Suppressor macrophage (primary cell): ENCODE measurements around the gene NOP14.
"Not testable (repeated sequence)": the region's sequence is repeated elsewhere in the genome, so short reads cannot be mapped to it uniquely, and the experiment has no call there.

Experiments used
- DNase-seq, 4 experiments: peaks; one replicate each; pipeline ENCODE4 v3.0.0-alpha.2; 2020 to 2022

NOP14 gene

DNA sequence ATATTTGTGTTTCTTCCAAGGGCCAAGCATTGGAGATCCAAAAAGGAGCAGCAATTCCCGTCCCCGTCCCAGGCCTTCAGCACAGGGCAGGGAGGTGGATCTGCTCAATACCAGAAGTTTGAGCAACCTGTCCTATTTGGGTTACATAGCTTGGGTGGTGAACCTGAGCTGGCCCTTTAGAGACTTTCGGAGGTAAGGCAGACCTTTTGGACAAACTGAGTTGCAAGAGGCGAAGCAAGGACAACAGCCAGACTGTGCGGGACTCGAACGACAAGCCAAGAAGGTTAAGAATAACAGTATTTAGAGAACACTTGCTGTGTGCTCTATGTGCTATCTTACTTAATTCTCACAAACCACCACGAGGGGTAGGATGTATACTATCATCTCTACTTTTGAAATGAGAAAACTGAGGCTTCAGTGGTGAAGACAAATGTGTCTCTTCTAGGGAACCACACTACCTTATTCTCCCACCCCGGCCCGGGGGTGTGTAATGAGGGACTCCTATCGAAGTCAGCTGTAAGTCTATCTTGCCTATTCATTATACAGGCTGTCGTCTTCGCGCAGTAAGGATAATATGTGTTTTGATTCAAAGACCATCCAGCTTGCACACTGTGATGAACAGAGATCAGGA lies 1.3 kb downstream of the NOP14 start:
- DNase-seq = peak in 1 of 4 experiments; percentile 10

DNA sequence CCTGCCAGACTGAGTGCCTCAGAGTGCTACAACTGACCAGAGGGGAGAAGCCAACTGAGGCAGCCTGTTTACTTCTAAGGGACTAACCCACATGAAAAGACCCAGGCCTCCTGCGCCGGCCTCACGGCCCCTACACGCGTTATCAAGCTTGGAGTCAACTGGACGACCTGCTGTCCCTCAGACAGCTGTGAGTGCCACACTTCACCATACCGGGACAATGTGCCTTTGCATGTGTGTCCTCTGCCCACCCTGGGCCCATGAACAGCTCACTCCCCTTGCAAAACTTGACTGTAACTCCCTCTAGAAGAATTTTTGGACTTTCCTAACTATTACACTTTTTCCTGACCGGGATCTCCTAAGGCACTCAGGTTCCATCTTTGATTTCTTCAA lies 1.8 kb downstream of the NOP14 start:
- peak in 1 of 4 experiments; percentile 22 for DNase-seq

DNA sequence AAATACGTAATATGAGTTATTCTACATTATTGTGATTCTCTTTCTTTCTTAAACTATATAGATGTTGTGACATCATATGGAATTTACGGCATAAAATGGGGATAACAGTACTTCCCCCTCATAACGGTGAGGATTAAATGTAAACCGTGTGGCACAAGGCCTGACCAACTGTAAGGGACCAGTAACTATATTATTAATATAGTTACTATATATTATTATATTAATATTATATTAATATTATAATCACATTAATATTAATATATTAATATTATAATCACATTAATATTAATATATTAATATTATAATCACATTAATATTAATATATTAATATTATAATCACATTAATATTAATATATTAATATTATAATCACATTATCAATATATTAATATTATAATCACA lies 2.8 kb downstream of the NOP14 start:
- not testable (repeated sequence) for DNase-seq

DNA sequence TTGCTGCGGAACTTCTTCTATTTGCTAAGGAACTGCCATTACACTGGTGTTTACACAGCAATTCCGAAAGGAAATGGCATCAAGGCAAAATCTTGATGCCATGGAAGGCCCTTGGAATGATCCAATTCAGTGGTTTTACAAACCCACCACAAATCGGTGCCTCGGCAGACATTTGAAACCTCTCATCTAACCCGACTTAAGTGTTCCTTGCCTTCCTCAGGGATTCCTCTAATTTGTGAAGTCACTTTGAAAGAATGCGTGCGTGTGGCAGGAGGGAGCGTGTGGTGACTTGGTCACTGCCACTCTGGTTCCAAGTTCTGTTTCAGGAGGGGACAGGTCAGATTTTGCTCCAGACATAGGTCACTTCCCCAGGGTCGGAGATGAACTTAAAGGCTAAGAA lies 4.8 kb downstream of the NOP14 start:
- no peak for DNase-seq

DNA sequence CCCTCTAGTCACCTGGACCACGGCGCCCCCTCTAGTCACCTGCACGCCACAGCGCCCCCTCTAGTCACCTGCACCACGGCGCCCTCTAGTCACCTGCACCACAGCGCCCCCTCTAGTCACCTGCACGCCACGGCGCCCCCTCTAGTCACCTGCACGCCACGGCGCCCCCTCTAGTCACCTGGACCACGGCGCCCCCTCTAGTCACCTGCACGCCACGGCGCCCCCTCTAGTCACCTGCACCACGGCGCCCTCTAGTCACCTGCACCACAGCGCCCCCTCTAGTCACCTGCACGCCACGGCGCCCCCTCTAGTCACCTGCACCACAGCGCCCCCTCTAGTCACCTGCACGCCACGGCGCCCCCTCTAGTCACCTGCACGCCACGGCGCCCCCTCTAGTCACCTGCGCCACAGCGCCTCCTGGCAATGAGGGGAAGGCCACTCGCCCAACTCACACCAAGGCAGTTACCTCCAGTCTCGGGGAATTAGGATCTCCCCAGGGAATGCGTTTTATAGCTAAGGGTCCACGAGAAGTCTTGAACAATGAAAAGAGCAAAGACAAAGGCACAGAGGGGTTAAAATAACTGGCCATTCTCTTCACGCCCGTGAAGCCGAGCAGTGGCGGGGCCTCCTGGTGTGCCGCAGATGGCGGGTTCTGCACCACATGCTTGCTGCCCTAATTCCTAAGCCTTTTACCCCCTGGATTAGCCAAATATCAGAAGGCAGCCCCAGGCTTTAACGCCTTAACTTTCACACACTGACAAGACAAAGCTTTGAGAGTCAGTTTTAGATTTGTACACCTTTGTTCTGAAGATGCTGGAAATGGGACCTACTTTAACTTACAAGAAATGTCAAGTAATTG lies 7.8 kb downstream of the NOP14 start:
- DNase-seq = not testable (repeated sequence)

DNA sequence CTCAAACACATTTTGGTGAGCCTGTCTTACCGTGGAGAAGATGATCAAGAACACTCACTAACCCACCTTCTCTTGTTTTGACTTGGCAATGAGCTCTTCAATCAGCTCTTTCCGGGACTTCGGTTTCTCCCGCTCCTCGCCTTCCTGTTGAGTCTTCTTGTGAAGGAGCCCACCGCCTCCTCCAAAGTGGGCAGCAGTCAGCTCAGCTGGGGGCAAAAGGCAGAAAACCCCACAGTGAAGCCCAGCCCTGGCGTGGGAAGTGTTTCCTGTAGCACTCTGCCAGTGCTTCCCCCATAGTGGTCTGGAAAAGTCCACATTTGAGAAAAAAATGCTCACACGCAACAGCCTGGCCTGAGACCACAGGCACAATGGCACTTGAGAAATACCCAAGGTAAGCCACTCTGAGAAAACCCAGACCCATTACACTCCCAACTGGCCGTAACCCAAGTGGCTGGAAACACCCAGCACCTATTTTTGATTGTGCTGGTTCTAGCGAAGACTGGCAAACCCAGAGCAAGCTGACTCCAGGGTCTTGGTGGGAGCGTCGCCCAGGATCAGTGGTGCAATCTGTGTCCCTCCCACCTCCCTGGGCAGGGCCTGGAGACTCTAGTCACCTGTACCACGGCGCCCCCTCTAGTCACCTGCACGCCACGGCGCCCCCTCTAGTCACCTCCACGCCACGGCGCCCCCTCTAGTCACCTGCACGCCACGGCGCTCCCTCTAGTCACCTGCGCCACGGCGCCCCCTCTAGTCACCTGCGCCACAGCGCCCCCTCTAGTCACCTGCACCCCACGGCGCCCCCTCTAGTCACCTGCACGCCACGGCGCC lies 8.6 kb downstream of the NOP14 start:
- no peak for DNase-seq

DNA sequence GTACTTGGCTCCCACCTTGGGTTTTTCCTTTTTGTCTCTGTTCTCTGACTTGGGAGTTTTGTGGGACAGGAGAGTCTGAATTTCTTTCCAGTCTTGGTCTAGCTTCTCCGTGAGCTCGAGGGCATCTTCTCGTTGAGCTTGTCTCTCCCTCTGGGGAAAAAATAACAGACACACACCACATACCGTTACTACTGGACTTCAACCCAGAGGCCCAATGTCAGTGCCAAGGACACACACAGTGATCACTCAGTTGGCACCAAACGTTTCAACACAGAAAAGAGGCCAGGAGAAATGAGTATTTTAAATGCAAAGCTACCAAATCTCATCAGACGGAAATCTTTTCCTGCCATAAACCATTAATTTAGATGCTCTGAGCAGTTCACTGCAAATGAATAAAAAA lies 9.7 kb downstream of the NOP14 start:
- no peak for DNase-seq

DNA sequence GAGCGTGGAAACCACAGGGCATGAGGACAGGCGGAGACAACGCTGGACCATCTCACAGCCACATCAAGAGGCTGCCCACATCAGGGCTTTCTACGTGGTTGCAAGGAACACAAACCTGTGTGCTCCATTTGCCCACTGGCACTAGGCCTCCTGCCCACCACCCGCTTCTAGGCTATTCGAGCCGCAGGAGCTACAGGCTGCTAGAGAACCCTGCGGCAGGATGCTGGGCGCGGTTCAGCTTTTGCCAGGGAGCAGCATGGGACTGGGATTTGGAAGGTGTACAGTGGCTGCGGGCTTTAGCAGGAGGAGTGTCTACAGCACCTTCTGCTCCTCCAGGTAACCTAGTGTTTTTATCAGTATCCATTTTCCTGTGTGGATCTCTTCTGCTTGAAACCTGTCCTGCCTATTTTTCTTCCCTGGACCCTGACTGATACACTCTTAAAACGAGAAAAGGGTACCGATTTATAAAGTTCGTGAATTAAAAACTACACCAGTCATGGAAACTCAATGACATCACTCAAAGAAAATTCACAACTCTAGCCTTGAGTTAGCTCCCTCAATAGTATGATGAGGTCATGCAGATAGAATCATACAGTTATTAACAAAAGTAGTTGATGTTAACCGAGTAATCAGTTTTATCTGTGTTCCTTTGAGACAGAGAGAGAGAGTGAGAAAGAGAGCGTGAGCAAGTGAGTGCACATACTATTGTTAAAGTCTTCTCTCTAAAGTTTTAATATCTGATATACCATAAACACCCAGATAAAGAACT lies 12.8 kb downstream of the NOP14 start:
- peak in 1 of 4 experiments; percentile 1 for DNase-seq

DNA sequence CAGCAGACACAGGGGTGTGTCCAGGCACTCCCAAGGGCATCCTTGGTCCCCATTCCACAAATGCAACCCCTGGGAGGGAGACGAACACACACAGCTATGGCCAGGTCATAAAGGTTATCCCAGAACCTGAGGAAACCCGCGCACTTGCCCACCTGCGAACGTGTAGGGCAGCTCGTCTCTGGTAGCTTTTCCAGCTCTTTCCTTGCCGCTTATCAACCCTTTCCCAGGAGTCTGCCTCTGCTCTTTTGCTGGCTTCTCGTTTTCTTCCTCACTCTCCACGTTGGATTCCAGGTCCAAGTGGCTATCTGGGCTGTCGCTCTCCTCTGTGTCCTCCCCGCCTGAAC lies 13.5 kb downstream of the NOP14 start:
- peak in 1 of 4 experiments; percentile 1 for DNase-seq

DNA sequence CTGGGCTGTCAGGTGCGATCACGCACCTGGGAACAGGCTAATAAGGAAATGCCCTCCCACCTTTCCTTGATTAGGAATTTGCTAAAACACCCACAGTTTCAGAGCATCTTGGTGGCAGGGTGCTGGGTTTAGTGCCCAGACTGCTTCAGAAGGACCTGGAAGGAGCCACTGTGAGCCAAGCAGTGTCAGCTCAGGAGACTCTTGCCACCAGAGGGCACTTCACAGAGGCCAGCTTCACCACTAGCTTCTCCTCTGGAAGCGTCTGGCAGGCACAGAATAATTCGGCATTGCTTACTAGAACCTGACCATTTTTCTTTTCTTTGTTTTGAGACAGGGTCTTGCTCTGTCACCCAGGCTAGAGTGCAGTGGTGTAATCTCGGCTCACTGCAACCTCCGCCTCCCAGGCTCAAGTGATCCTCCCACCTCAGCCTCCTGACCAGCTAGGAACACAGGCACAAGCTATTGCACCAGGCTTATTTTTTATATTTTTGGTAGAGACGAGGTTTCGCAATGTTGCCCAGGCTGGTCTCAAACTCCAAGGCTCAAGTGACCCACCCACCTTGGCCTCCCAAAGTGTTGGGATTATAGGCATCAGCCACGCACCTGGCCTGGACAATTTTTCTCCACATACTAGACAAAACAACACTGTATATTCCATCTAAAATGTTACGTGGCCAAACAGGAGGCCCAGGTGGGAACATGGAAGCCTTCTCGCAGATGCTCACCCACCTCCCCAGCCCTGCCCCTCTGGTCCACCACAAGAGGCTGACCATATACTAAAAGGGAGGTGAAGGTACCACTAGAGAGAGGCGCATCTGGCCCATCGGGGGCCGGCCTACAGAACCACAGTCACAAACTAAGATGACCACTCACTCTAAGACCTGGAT lies 14.1 kb downstream of the NOP14 start:
- peak in 3 of 4 experiments; percentile 45 to 62 (median 55) for DNase-seq

DNA sequence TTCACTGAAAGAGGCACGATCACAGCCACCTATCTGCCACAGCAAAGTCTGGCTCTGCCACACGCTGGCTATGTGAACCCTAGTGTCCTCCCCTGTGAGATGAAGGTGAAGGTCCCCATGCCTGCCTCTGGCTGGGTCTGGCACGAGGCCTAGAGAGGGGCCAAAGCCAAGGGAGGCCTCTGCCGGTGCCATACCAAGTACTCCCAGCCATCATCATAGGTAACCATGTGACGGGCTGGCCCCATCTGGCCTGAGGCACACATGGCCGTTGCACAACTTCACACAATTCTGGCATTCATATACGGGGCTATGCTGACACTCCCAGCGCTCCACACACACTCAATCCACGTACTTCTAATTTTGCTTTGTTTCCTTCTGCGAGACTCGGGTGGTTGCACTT lies 15.3 kb downstream of the NOP14 start:
- DNase-seq = no peak

DNA sequence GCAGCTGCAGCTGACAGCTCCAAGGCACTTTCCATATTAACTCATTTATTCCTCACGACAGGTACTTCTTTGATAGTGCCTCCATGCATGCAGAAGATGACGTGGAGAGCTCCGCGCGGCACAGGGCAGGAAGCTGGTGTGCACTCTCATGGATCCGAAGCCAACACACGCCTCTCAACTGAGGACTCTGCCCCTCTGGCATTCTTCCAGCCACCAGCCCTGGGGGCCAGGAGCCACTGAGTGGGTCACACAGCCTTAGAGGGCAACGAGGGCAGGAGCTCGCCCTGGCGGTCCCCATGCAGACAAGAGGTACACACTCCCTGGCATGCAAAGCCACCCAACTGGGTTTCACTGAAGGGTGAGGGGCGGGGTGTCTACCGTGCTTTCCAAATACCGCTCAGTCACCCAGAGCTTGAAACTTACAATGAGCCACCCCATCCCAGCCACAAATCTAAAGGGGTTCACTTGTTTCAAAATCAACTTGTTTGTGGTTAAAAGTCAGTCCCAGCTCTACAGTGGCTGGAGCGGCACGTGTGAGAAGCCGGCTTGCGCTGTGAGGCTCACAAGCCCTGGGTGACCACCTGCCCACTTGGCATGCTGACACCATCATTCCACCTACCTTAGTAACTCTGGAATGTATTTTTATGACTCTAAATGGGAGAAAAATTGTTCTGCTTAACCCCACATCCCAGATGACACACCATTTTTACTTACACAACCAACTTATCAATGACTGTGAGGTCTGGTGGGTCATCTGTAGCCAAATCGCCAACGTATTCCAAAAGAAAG lies 16.2 kb downstream of the NOP14 start:
- no peak for DNase-seq

DNA sequence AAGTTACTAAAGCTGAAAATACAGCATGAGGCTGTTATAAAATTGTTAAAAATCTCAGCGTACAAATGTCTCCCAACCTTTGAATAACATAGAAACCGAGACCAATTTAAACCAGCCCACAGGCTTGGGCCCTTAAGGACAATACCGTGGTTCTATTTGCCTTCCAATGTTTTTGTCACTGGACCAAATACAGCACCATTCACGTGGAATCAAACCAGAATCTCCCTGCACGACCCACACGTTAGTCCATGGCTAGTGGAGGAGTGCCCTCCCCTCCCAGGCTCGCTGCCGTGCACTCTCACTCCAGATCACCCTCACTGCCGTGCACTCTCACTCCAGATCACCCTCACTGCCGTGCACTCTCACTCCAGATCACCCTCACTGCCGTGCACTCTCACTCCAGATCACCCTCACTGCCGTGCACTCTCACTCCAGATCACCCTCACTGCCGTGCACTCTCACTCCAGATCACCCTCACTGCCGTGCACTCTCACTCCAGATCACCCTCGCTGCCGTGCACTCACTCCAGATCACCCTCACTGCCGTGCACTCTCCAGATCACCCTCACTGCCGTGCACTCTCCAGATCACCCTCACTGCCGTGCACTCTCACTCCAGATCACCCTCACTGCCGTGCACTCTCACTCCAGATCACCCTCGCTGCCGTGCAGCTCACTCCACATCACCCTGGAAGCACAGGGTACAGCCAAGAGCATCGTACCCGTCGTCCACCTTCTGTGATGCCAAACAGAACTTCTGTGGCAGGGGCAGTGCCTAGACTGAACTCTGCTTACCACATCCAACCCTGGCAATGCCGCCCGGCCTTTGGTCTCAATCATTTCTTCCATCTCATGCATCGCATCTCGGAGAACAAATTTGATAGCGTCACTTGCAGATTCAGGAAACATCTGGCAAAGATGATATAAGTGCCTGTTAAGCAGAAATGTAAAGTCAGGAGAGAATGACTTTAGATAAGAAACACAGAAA lies 17.3 kb downstream of the NOP14 start:
- not testable (repeated sequence) for DNase-seq

DNA sequence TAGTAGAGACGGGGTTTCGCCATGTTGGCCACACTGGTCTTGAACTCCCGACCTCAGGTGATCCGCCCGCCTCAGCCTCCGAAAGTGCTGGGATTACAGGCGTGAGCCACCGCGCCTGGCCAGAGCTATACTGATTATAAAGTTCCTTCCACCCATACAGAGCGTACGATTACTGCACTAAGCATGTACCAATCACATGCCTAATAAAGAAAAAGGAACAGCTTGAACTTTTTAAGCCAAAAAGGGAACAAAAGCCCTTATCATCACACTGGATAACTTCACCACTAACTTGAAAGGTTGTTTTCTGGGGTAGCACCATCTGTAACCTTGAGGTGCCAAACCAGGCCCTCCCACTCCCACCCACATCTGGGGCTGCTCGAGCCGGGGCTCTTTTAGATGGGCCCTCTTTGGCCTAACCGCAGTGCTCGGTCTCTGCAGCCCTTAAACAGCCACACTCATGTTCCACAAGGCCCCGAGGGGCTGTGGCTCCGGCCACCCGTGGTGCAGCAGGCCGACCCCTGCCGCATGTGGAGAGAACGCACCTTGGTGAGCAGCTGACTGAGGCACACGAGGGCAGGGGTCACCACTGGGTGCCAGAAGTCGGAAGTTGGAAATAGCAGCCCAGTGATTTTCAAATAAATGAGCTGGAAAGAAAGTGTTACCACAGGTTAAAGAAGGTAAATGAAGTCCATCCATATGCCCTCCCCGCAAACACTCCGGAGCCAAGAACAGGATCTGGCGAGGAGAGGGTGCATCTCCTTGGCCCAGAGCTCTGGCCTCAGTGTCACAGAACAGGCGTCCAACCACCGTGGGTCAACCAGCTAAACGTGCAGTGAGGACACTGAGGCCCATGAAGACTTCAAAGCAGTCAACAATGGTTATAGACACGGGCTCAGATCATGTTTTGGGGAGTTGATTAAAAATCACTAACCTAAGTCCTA lies 18.4 kb downstream of the NOP14 start:
- DNase-seq = peak in 2 of 4 experiments; percentile 44 to 57

DNA sequence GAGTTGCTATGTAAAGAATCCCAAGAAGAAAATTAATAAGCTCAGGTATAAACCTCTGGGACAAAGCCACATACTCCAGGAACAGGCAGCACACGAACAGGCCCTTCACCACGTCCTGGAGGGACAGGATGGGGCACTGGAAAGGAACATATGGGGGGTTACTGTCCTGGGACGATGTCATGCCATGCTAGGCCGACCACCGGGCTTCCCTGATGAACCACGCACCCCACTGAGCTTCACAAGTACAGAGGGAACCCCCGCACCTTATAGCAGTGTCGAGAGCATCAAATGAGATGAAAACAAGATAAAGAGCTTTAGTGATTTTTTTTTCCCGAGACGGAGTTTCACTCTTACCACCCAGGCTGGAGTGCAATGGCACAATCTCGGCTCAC lies 19.1 kb downstream of the NOP14 start:
- no peak for DNase-seq

DNA sequence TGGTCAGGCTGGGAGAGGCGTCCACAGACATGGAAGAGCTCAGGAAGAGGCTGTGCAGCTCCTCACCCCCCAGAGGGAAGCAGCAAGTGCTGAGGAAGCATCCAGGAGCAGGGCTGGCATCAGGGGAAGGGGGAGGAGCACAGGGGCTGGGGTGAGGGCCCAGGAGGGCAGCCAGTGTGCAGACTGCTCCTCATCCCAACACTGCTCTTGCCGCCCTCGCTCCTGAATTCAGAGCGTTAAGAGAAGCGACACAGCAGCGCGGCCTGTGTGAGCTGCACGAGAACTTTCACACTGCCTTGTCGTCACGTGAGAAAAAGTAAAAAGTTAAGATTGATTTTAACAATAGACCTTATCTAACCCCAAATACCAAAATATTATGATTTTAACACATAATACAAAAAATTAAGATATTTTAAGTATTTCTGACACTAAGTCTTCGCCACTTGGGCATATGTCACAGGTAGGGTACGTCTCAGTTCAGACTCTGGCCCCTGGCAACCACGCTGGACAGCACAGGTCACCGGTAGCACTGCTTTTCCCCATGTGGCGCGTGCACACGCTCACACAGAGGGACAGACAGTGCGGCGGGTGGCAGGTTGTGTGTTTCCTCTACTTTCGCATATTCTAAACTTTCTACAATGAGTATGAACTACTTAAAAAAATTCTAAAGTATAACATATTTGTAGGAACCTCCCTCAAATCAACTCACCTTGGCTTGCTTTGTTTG lies 19.7 kb downstream of the NOP14 start:
- no peak for DNase-seq
